ENCODE measurements around the gene DLGAP1. TPM values are rescaled to one million over a fixed set of nuclear protein-coding genes. Genes with fewer than 3 reads are reported as not detected.

The DLGAP1 gene
- total RNA-seq, 1 experiment from 2014 or later = 23.0 TPM

- TF ChIP-seq, protein P1, sequence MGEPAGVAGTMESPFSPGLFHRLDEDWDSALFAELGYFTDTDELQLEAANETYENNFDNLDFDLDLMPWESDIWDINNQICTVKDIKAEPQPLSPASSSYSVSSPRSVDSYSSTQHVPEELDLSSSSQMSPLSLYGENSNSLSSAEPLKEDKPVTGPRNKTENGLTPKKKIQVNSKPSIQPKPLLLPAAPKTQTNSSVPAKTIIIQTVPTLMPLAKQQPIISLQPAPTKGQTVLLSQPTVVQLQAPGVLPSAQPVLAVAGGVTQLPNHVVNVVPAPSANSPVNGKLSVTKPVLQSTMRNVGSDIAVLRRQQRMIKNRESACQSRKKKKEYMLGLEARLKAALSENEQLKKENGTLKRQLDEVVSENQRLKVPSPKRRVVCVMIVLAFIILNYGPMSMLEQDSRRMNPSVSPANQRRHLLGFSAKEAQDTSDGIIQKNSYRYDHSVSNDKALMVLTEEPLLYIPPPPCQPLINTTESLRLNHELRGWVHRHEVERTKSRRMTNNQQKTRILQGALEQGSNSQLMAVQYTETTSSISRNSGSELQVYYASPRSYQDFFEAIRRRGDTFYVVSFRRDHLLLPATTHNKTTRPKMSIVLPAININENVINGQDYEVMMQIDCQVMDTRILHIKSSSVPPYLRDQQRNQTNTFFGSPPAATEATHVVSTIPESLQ (CRISPR knock-in tag; IDR thresholded peaks at IDR 0.05) = no peak
- no peak for TF ChIP-seq NR1H2 (CRISPR knock-in tag; IDR thresholded peaks at IDR 0.05)
- TF ChIP-seq, protein P2, sequence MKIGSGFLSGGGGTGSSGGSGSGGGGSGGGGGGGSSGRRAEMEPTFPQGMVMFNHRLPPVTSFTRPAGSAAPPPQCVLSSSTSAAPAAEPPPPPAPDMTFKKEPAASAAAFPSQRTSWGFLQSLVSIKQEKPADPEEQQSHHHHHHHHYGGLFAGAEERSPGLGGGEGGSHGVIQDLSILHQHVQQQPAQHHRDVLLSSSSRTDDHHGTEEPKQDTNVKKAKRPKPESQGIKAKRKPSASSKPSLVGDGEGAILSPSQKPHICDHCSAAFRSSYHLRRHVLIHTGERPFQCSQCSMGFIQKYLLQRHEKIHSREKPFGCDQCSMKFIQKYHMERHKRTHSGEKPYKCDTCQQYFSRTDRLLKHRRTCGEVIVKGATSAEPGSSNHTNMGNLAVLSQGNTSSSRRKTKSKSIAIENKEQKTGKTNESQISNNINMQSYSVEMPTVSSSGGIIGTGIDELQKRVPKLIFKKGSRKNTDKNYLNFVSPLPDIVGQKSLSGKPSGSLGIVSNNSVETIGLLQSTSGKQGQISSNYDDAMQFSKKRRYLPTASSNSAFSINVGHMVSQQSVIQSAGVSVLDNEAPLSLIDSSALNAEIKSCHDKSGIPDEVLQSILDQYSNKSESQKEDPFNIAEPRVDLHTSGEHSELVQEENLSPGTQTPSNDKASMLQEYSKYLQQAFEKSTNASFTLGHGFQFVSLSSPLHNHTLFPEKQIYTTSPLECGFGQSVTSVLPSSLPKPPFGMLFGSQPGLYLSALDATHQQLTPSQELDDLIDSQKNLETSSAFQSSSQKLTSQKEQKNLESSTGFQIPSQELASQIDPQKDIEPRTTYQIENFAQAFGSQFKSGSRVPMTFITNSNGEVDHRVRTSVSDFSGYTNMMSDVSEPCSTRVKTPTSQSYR (CRISPR knock-in tag; IDR thresholded peaks at IDR 0.05) = no peak
- no peak for TF ChIP-seq ZNF138 (CRISPR knock-in tag; conservative IDR thresholded peaks at IDR 0.05)
- no peak for TF ChIP-seq IRF2 (CRISPR knock-in tag; IDR thresholded peaks at IDR 0.05; ENCODE audit: borderline replicate concordance, low read depth)
- no peak for TF ChIP-seq HMGXB4 (CRISPR knock-in tag; IDR thresholded peaks at IDR 0.05)
- no peak for TF ChIP-seq JUN (CRISPR knock-in tag; IDR thresholded peaks at IDR 0.05)
Observed at GRCh38 chr18:3878401-3878800, 576.7 kb downstream of the DLGAP1 start (continued).

DNA sequence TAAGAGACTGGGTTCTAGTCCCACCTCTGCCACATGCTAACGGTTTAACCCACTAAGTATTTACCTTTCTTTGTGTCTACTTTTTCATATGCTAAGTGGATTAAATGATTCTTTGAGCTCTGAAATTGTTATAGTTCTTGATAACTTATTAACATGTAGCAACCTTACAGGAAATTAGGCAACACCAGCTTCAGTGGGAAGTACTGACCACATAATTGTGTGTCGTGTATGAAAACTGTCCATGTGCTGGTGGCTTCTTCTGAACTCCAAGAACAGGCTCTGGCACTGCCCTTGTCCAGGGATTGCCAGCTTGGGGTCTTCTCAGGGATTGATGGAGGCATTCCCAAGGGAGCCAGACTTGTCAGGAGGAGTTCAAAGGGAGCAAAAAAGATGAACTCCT lies 577.4 kb downstream of the DLGAP1 start:
- CTCF ChIA-PET = interaction anchor here (1.8 kb wide), 1 partner anchor 106 kb away, joined by 10 read pairs; no protein-coding TSS in a partner anchor
- Mint-ChIP-seq H3K27me3 (ENCODE audit: low read depth) (no peaks in the 10 kb centered on the region), H3K4me1 (peaks cover 25% of the 10 kb centered on the region), H3K27ac (no peak overlapping the region), H3K36me3 (peaks cover 15% of the 10 kb centered on the region), H3K4me3 (no peak overlapping the region), H3K9me3 (no peaks in the 10 kb centered on the region)
- ATAC-seq (no peak), DNase-seq (ENCODE audit: low spot score) (no peak)
- POLR2A ChIA-PET = no interaction called here
- TF ChIP-seq ATF3 (CRISPR knock-in tag; conservative IDR thresholded peaks at IDR 0.05) (no peak), CDX4 (CRISPR knock-in tag; IDR thresholded peaks at IDR 0.05; ENCODE audit: borderline replicate concordance) (no peak), SMAD3 (CRISPR knock-in tag; IDR thresholded peaks at IDR 0.05; ENCODE audit: borderline replicate concordance) (no peak)

DNA sequence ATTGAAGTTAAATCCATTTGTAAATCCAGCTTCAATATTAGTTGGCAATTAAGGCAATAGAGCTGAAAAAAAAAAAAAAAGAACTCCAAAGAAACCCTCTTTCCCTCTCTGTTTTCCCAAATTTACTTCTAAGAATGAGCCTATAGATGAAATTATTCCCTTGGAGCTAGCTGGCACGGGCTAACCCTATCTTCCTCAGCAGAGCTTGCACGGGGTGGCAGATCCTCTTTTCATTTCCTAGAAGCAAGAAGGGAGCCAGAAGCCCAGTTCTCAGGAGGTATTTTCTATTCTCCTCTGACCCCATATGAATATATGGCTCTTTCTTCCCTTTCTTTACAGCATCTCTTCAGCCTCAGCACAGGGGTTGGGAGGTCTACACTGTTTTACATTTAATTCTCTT lies 579.1 kb downstream of the DLGAP1 start:
- POLR2A ChIA-PET = interaction anchor here (0.7 kb wide), 1 partner anchor 684 kb away, joined by 3 read pairs; no protein-coding TSS in a partner anchor
- Mint-ChIP-seq H3K4me3 (no peak overlapping the region), H3K9me3 (no peaks in the 10 kb centered on the region), H3K27me3 (ENCODE audit: low read depth) (no peaks in the 10 kb centered on the region), H3K27ac (no peak overlapping the region), H3K36me3 (peaks cover 15% of the 10 kb centered on the region), H3K4me1 (peaks cover 28% of the 10 kb centered on the region)
- CTCF ChIA-PET = interaction anchor here (0.6 to 2.1 kb wide), 8 partner anchors 10 to 574 kb away, joined by 3 to 18 read pairs (median 4); no protein-coding TSS in a partner anchor
- ATAC-seq = no peak
- DNase-seq (ENCODE audit: low spot score) = no peak
- TF ChIP-seq GABPB1 (CRISPR knock-in tag; IDR thresholded peaks at IDR 0.05) (no peak), ZNF232 (CRISPR knock-in tag; IDR thresholded peaks at IDR 0.05) (no peak), FOXK1 (CRISPR knock-in tag; IDR thresholded peaks at IDR 0.05) (no peak), FOXP1 (CRISPR knock-in tag; IDR thresholded peaks at IDR 0.05; ENCODE audit: borderline replicate concordance) (no peak)
- TF ChIP-seq, protein P3, sequence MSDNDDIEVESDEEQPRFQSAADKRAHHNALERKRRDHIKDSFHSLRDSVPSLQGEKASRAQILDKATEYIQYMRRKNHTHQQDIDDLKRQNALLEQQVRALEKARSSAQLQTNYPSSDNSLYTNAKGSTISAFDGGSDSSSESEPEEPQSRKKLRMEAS (CRISPR knock-in tag; IDR thresholded peaks at IDR 0.05) = no peak
- TF ChIP-seq, protein P4, sequence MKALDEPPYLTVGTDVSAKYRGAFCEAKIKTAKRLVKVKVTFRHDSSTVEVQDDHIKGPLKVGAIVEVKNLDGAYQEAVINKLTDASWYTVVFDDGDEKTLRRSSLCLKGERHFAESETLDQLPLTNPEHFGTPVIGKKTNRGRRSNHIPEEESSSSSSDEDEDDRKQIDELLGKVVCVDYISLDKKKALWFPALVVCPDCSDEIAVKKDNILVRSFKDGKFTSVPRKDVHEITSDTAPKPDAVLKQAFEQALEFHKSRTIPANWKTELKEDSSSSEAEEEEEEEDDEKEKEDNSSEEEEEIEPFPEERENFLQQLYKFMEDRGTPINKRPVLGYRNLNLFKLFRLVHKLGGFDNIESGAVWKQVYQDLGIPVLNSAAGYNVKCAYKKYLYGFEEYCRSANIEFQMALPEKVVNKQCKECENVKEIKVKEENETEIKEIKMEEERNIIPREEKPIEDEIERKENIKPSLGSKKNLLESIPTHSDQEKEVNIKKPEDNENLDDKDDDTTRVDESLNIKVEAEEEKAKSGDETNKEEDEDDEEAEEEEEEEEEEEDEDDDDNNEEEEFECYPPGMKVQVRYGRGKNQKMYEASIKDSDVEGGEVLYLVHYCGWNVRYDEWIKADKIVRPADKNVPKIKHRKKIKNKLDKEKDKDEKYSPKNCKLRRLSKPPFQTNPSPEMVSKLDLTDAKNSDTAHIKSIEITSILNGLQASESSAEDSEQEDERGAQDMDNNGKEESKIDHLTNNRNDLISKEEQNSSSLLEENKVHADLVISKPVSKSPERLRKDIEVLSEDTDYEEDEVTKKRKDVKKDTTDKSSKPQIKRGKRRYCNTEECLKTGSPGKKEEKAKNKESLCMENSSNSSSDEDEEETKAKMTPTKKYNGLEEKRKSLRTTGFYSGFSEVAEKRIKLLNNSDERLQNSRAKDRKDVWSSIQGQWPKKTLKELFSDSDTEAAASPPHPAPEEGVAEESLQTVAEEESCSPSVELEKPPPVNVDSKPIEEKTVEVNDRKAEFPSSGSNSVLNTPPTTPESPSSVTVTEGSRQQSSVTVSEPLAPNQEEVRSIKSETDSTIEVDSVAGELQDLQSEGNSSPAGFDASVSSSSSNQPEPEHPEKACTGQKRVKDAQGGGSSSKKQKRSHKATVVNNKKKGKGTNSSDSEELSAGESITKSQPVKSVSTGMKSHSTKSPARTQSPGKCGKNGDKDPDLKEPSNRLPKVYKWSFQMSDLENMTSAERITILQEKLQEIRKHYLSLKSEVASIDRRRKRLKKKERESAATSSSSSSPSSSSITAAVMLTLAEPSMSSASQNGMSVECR (CRISPR knock-in tag; IDR thresholded peaks at IDR 0.05; ENCODE audit: borderline replicate concordance) = no peak
- TF ChIP-seq, protein P2 (CRISPR knock-in tag; IDR thresholded peaks at IDR 0.05) = no peak

Data from WTC11 (cell line).